ENCODE data around the gene SCUBE1.

Gene SCUBE1

GRCh38 chr22:43152357-43153071, 190.7 kb downstream of the SCUBE1 start:
- Histone ChIP-seq H3K4me1 (ENCODE audit: insufficient read depth, low read length, poor library complexity, severe bottlenecking) (peaks cover 39% of the 10 kb centered on the region), H3K9ac (ENCODE audit: low read depth, low read length, poor library complexity, severe bottlenecking) (peak overlapping the region; percentile 90), H3K9me3 (ENCODE audit: insufficient read depth, low read depth, low read length) (no peaks in the 10 kb centered on the region), H3K4me3 (ENCODE audit: low read length, poor library complexity, severe bottlenecking) (peak overlapping the region; percentile 93), H4K20me1 (ENCODE audit: insufficient read depth, low read length, poor library complexity, severe bottlenecking) (no peaks in the 10 kb centered on the region), H2AFZ (ENCODE audit: low read length) (peak overlapping the region; percentile 65), H3K27me3 (ENCODE audit: insufficient read depth, low read length, poor library complexity, severe bottlenecking) (no peaks in the 10 kb centered on the region), H3F3A (ENCODE audit: low read depth) (no peaks in the 10 kb centered on the region), H3K4me2 (ENCODE audit: low read depth, low read length, poor library complexity, severe bottlenecking) (peak overlapping the region; percentile 92), H3K36me3 (ENCODE audit: insufficient read depth, low read length) (no peaks in the 10 kb centered on the region), H3K9me2 (replicated peaks; ENCODE audit: low read depth, low read length) (no peaks in the 10 kb centered on the region), H3K79me2 (ENCODE audit: insufficient read depth, low read length) (peaks cover 26% of the 10 kb centered on the region)
- TF ChIP-seq EZH2phosphoT487 (IDR thresholded peaks at IDR 0.05; ENCODE audit: borderline replicate concordance) (no peak), CTCF (conservative IDR thresholded peaks at IDR 0.05; ENCODE audit: low read length) (no peak)

- no peaks in the 10 kb centered on the region for H3K36me3 ChIP-seq (ENCODE audit: insufficient read depth, low read length)
- TF ChIP-seq EZH2phosphoT487 (IDR thresholded peaks at IDR 0.05; ENCODE audit: borderline replicate concordance) (no peak), CTCF (conservative IDR thresholded peaks at IDR 0.05; ENCODE audit: low read length) (no peak)
- H3K9me3 ChIP-seq (ENCODE audit: insufficient read depth, low read depth, low read length) = no peaks in the 10 kb centered on the region
- H3K4me2 ChIP-seq (ENCODE audit: low read depth, low read length, poor library complexity, severe bottlenecking) = peak overlapping the region; percentile 92
- H3K27me3 ChIP-seq (ENCODE audit: insufficient read depth, low read length, poor library complexity, severe bottlenecking) = no peaks in the 10 kb centered on the region
- peaks cover 26% of the 10 kb centered on the region for H3K79me2 ChIP-seq (ENCODE audit: insufficient read depth, low read length)
- no peaks in the 10 kb centered on the region for H4K20me1 ChIP-seq (ENCODE audit: insufficient read depth, low read length, poor library complexity, severe bottlenecking)
- H3K9me2 ChIP-seq (replicated peaks; ENCODE audit: low read depth, low read length) = no peaks in the 10 kb centered on the region
- H3F3A ChIP-seq (ENCODE audit: low read depth) = no peaks in the 10 kb centered on the region
- peaks cover 43% of the 10 kb centered on the region for H3K4me1 ChIP-seq (ENCODE audit: insufficient read depth, low read length, poor library complexity, severe bottlenecking)
- peak overlapping the region; percentile 90 for H3K9ac ChIP-seq (ENCODE audit: low read depth, low read length, poor library complexity, severe bottlenecking)
- H3K4me3 ChIP-seq (ENCODE audit: low read length, poor library complexity, severe bottlenecking) = peak overlapping the region; percentile 93
- H2AFZ ChIP-seq (ENCODE audit: low read length) = peak overlapping the region; percentile 65
Measured at GRCh38 chr22:43152003-43152356, 191.2 kb downstream of the SCUBE1 start.

GRCh38 chr22:43151251-43152002, 191.7 kb downstream of the SCUBE1 start, which contains the start of gene TSPO:
TSS of gene TSPO (plus strand) at chr22:43151559. CDS start at chr22:43159239, 7,680 bp downstream.
- Histone ChIP-seq H3K27me3 (ENCODE audit: insufficient read depth, low read length, poor library complexity, severe bottlenecking) (no peaks in the 10 kb centered on the region), H3K4me3 (ENCODE audit: low read length, poor library complexity, severe bottlenecking) (peak within 1 kb of the TSS; percentile 93), H3K4me1 (ENCODE audit: insufficient read depth, low read length, poor library complexity, severe bottlenecking) (peaks cover 40% of the 10 kb centered on the region), H3K4me2 (ENCODE audit: low read depth, low read length, poor library complexity, severe bottlenecking) (peak within 1 kb of the TSS; percentile 92), H3K9me3 (ENCODE audit: insufficient read depth, low read depth, low read length) (no peaks in the 10 kb centered on the region), H3K9me2 (replicated peaks; ENCODE audit: low read depth, low read length) (no peaks in the 10 kb centered on the region), H3F3A (ENCODE audit: low read depth) (no peaks in the 10 kb centered on the region), H3K79me2 (ENCODE audit: insufficient read depth, low read length) (peaks cover 26% of the 10 kb centered on the region), H3K9ac (ENCODE audit: low read depth, low read length, poor library complexity, severe bottlenecking) (peak within 1 kb of the TSS; percentile 90), H4K20me1 (ENCODE audit: insufficient read depth, low read length, poor library complexity, severe bottlenecking) (no peaks in the 10 kb centered on the region), H3K36me3 (ENCODE audit: insufficient read depth, low read length) (no peaks in the 10 kb centered on the region), H2AFZ (ENCODE audit: low read length) (peak within 1 kb of the TSS; percentile 82)
- TF ChIP-seq EZH2phosphoT487 (IDR thresholded peaks at IDR 0.05; ENCODE audit: borderline replicate concordance) = no peak
- no peak for TF ChIP-seq CTCF (conservative IDR thresholded peaks at IDR 0.05; ENCODE audit: low read length)

Measured in Loucy (cell line).